IPS DF 19.7 (cell line): ENCODE data around the gene MATK.
"Not testable (repeated sequence)": the region's sequence is repeated elsewhere in the genome, so short reads cannot be mapped to it uniquely, and the experiment has no call there.

Source experiments
- DNase-seq: peaks from one replicate; pipeline ENCODE4 v3.0.0-alpha.2; 2013; ENCODE audit warnings: low read depth, low spot score

The MATK gene

GRCh38 chr19:3816148-3816547 lies 30.0 kb upstream of the MATK start:
- DNase-seq = not testable (repeated sequence)

- DNase-seq = no peak
These were observed 28.5 kb upstream of the MATK start for GRCh38 chr19:3814648-3815047.

- no peak for DNase-seq
These were observed 27.6 kb upstream of the MATK start for GRCh38 chr19:3813473-3814392.

GRCh38 chr19:3810708-3811355 lies 24.7 kb upstream of the MATK start:
- DNase-seq = no peak

- no peak for DNase-seq
These were observed 23.9 kb upstream of the MATK start for GRCh38 chr19:3809881-3810707.

GRCh38 chr19:3808420-3809143 lies 22.4 kb upstream of the MATK start:
- DNase-seq = no peak

- no peak for DNase-seq
These were observed 21.6 kb upstream of the MATK start for GRCh38 chr19:3807574-3808354.

- DNase-seq = no peak
These were observed 20.9 kb upstream of the MATK start for GRCh38 chr19:3807131-3807480.

- no peak for DNase-seq
These were observed 19.7 kb upstream of the MATK start for GRCh38 chr19:3805859-3806258.

- DNase-seq = no peak
These were observed 18.2 kb upstream of the MATK start for GRCh38 chr19:3804429-3804828.

GRCh38 chr19:3803986-3804385 lies 17.8 kb upstream of the MATK start:
- no peak for DNase-seq

GRCh38 chr19:3803114-3803888 lies 17.1 kb upstream of the MATK start:
- no peak for DNase-seq

GRCh38 chr19:3801412-3802096 lies 15.4 kb upstream of the MATK start:
- peak; percentile 28 for DNase-seq

GRCh38 chr19:3800996-3801395 lies 14.8 kb upstream of the MATK start:
- no peak for DNase-seq

- DNase-seq = no peak
These were observed 12.0 kb upstream of the MATK start for GRCh38 chr19:3798137-3798536.

- no peak for DNase-seq
These were observed 10.2 kb upstream of the MATK start for GRCh38 chr19:3796358-3796757.

- DNase-seq = no peak
These were observed 7.6 kb upstream of the MATK start for GRCh38 chr19:3793799-3794198.

- DNase-seq = no peak
These were observed 5.9 kb upstream of the MATK start for GRCh38 chr19:3792114-3792513.

GRCh38 chr19:3790941-3791340 lies 4.8 kb upstream of the MATK start:
- no peak for DNase-seq
